Panc1 (cell line): ENCODE results near the gene SGPP1. TPM values are rescaled to one million over a fixed set of nuclear protein-coding genes. Genes with fewer than 3 reads are reported as not detected.
"Not testable (repeated sequence)": the region's sequence is repeated elsewhere in the genome, so short reads cannot be mapped to it uniquely, and the experiment has no call there.

ENCODE experiments used
- ATAC-seq: fragments of 200-7000 bp; cut with Tn5 transposase; 2 replicates; pipeline ENCODE4 v1.9.1; 2020; ENCODE audit warnings: mild to moderate bottlenecking, moderate library complexity
- BruUV-seq: library from RNA; stranded (reverse); fragments of 400-500 nt; replicated peaks from 2 replicates; lab custom pipeline; 2021; lab: Mats Ljungman, UMichigan
- CTCF ChIA-PET: fragments of 300-600 bp; sonication (Branson Sonifier 250); formaldehyde crosslinking; loops from one replicate; lab custom pipeline; 2022; ENCODE audit warnings: antibody characterized with exemption; lab: Charles Lee
- POLR2A ChIA-PET: fragments of 300-600 bp; sonication (Branson Sonifier 250); formaldehyde crosslinking; loops from one replicate; lab custom pipeline; 2022; ENCODE audit warnings: antibody characterized with exemption; lab: Charles Lee
- DNase-seq: peaks from one replicate; pipeline ENCODE4 v3.0.0-alpha.2; 2010; ENCODE audit warnings: low read depth, low spot score
- H3K27ac ChIP-seq: 2 replicates; pipeline ENCODE4 v1.5.1; 2011; ENCODE audit warnings: mild to moderate bottlenecking, low read length, inconsistent platforms
- H3K27me3 ChIP-seq: fragments of 200-500 bp; sonication (Bioruptor generic); 2 replicates; pipeline ENCODE4 v1.6.0; 2014; ENCODE audit warnings: low read length, inconsistent platforms; ENCODE audit not compliant: control insufficient read depth, insufficient read depth
- H3K36me3 ChIP-seq: fragments of 200-500 bp; sonication (Bioruptor generic); 2 replicates; pipeline ENCODE4 v1.5.1; 2014; ENCODE audit warnings: inconsistent platforms, mild to moderate bottlenecking, low read length, moderate library complexity; ENCODE audit not compliant: control insufficient read depth, insufficient read depth
- H3K4me1 ChIP-seq: 2 replicates; pipeline ENCODE4 v1.5.1; 2011; ENCODE audit warnings: inconsistent platforms, mild to moderate bottlenecking, low read length, moderate library complexity; ENCODE audit not compliant: control insufficient read depth, insufficient read depth
- H3K4me3 ChIP-seq, 2 experiments: 2 replicates each; pipeline ENCODE4 v1.5.1; 2011 to 2012; ENCODE audit warnings: low read depth in 2 of 2, low read length in 2 of 2, mild to moderate bottlenecking in 2 of 2, inconsistent platforms in 1 of 2, moderate library complexity in 1 of 2
- H3K9me3 ChIP-seq: fragments of 200-500 bp; sonication (Bioruptor generic); 2 replicates; pipeline ENCODE4 v1.5.1; 2014; ENCODE audit warnings: low read depth, mild to moderate bottlenecking, inconsistent platforms, low read length, moderate library complexity; ENCODE audit not compliant: control insufficient read depth, insufficient read depth
- POLR2AphosphoS5 ChIP-seq: IDR thresholded peaks from 2 replicates; pipeline ENCODE4 v1.6.1; 2012; ENCODE audit warnings: mild to moderate bottlenecking, low read depth, low read length, moderate library complexity
- SIN3A ChIP-seq: IDR thresholded peaks from 2 replicates; pipeline ENCODE4 v1.6.1; 2012; ENCODE audit warnings: low read depth, mild to moderate bottlenecking, low read length, moderate library complexity, borderline replicate concordance; ENCODE audit not compliant: insufficient read depth
- TCF7L2 ChIP-seq: IDR thresholded peaks from 2 replicates; pipeline ENCODE4 v1.6.1; 2011; ENCODE audit warnings: mild to moderate bottlenecking, low read depth, low read length, inconsistent platforms
- in situ Hi-C: cut with HindIII; loops from 2 replicates; pipeline ENCODE4 v1.10.0; 2016; ENCODE audit warnings: low sequenced_read_pairs, low pct_unique_long_range_greater_than_20kb
- intact Hi-C: fragments of 100-400 bp; cut with micrococcal nuclease; formaldehyde crosslinking; loops from one replicate; pipeline ENCODE4 v1.10.0; 2022; ENCODE audit not compliant: unreplicated experiment
- total RNA-seq: library from RNA; stranded (reverse); gene quantifications from one replicate; pipeline ENCODE4 v1.2.1, GENCODE V29; 2021; ENCODE audit not compliant: unreplicated experiment
- TF ChIP-seq, protein P1 (sequence below): fragments of 450-650 bp; IDR thresholded peaks from 2 replicates; pipeline ENCODE4 v1.5.1; 2017; ENCODE audit warnings: mild to moderate bottlenecking
- TF ChIP-seq, protein P2 (sequence below), 2 experiments: IDR thresholded peaks; 2 replicates each; pipeline ENCODE4 v1.6.1; 2011 to 2012; ENCODE audit warnings: low read depth in 2 of 2, control low read depth in 1 of 2, low read length in 1 of 2, mild to moderate bottlenecking in 1 of 2, moderate library complexity in 1 of 2; ENCODE audit not compliant: insufficient read depth in 1 of 2

Gene SGPP1
- total RNA-seq, 1 experiment from 2014 or later = 30.0 TPM

DNA sequence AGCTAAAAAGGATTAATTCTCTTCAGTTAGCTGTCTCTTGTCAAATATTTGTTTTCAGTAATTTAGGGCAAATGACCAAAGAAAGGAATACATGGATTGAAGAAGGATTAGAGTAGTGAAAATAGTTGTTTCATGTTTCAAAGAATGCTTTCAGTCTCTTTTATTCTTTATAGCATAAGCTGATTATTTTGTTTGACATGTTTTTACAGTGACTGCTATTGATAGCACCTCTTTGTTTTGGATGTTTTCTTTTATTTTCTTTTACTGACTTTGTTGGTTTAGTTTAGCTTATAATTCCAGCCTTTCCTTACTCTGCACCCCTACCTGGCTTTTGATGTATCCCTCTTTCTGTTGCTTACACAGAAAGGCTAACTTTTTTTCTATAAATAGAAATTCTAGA, 29.3 kb upstream of the SGPP1 start:
- CTCF ChIA-PET = no interaction called here
- no peak overlapping the region for H3K4me3 ChIP-seq
- TF ChIP-seq, protein P1, sequence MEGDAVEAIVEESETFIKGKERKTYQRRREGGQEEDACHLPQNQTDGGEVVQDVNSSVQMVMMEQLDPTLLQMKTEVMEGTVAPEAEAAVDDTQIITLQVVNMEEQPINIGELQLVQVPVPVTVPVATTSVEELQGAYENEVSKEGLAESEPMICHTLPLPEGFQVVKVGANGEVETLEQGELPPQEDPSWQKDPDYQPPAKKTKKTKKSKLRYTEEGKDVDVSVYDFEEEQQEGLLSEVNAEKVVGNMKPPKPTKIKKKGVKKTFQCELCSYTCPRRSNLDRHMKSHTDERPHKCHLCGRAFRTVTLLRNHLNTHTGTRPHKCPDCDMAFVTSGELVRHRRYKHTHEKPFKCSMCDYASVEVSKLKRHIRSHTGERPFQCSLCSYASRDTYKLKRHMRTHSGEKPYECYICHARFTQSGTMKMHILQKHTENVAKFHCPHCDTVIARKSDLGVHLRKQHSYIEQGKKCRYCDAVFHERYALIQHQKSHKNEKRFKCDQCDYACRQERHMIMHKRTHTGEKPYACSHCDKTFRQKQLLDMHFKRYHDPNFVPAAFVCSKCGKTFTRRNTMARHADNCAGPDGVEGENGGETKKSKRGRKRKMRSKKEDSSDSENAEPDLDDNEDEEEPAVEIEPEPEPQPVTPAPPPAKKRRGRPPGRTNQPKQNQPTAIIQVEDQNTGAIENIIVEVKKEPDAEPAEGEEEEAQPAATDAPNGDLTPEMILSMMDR = no peak
- TF ChIP-seq, protein P2, sequence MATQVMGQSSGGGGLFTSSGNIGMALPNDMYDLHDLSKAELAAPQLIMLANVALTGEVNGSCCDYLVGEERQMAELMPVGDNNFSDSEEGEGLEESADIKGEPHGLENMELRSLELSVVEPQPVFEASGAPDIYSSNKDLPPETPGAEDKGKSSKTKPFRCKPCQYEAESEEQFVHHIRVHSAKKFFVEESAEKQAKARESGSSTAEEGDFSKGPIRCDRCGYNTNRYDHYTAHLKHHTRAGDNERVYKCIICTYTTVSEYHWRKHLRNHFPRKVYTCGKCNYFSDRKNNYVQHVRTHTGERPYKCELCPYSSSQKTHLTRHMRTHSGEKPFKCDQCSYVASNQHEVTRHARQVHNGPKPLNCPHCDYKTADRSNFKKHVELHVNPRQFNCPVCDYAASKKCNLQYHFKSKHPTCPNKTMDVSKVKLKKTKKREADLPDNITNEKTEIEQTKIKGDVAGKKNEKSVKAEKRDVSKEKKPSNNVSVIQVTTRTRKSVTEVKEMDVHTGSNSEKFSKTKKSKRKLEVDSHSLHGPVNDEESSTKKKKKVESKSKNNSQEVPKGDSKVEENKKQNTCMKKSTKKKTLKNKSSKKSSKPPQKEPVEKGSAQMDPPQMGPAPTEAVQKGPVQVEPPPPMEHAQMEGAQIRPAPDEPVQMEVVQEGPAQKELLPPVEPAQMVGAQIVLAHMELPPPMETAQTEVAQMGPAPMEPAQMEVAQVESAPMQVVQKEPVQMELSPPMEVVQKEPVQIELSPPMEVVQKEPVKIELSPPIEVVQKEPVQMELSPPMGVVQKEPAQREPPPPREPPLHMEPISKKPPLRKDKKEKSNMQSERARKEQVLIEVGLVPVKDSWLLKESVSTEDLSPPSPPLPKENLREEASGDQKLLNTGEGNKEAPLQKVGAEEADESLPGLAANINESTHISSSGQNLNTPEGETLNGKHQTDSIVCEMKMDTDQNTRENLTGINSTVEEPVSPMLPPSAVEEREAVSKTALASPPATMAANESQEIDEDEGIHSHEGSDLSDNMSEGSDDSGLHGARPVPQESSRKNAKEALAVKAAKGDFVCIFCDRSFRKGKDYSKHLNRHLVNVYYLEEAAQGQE (IDR thresholded peaks at IDR 0.05; ENCODE audit: insufficient read depth in 1 of 2, low read depth in 2 of 2, low read length in 1 of 2) = no peak
- TF ChIP-seq SIN3A (no peak), TCF7L2 (no peak), POLR2AphosphoS5 (no peak)
- intact Hi-C loops (no loop called here), in situ Hi-C loops (no loop called here)
- no peak for DNase-seq
- H3K4me1 ChIP-seq = no peaks in the 10 kb centered on the region
- POLR2A ChIA-PET = no interaction called here
- BruUV-seq = no TSS peak
- no peak overlapping the region for H3K27ac ChIP-seq
- no peaks in the 10 kb centered on the region for H3K36me3 ChIP-seq
- no peaks in the 10 kb centered on the region for H3K27me3 ChIP-seq
- no peaks in the 10 kb centered on the region for H3K9me3 ChIP-seq
- no peak for ATAC-seq

DNA sequence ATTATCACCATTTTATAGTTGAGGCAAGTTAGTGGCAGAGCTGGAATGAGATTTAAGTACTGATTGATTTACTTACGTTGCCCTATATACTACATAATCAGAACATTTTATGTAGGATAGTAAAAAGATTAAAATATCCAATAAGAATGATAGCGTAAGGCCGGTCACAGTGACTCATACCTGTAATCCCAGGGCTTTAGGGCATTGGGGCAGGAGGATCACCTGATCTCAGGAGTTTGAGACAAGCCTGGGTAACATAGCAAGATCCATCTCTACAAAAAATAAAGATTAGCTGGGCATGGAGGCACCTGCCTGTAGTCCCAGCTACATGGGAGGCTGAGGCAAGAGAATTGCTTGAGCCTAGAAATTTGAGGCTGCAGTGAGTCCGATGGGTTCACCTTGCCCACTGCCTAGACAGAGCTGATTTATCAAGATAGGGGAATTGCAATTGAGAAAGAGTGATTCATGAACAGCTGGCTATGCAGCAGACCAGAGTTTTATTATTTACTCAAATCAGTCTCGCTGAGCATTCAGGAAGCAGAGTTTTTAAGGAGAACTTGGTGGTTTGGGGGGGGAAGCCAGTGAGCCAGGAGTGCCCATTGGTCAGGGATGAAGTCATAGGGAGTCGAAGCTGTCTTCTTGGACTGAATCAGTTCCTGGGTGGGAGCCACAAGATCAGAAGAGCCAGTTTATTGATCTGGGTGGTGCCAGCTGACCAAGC, 24.7 kb upstream of the SGPP1 start:
- Histone ChIP-seq H3K4me1 (no peaks in the 10 kb centered on the region; the same call in 1 of the 2 replicates), H3K27ac (no peak overlapping the region), H3K36me3 (no peaks in the 10 kb centered on the region), H3K27me3 (no peaks in the 10 kb centered on the region), H3K9me3 (no peaks in the 10 kb centered on the region), H3K4me3 (no peak overlapping the region)
- no peak for ATAC-seq
- in situ Hi-C loops (no loop called here), intact Hi-C loops (no loop called here)
- BruUV-seq = no TSS peak
- POLR2A ChIA-PET = interaction anchor here (0.7 kb wide), 1 partner anchor 266 kb away, joined by 4 read pairs; no protein-coding TSS in a partner anchor
- TF ChIP-seq, protein P1 = no peak
- TF ChIP-seq POLR2AphosphoS5 = no peak
- TF ChIP-seq SIN3A = no peak
- TF ChIP-seq, protein P2 (IDR thresholded peaks at IDR 0.05; ENCODE audit: insufficient read depth in 1 of 2, low read depth in 2 of 2, low read length in 1 of 2) = no peak
- TF ChIP-seq TCF7L2 = no peak
- DNase-seq = no peak
- CTCF ChIA-PET = no interaction called here

DNA sequence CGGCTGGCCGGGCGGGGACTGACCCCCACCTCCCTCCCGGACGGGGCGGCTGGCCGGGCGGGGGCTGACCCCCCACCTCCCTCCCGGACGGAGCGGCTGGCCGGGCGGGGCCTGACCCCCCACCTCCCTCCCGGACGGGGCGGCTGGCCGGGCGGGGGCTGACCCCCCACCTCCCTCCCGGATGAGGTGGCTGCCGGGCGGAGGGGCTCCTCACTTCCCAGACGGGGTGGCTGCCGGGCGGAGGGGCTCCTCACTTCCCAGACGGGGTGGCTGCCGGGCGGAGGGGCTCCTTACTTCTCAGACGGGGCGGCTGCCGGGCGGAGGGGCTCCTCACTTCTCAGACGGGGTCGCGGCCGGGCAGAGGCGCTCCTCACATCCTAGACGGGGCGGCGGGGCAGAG, 23.2 kb upstream of the SGPP1 start:
- H3K27me3 ChIP-seq, H3K36me3 ChIP-seq, intact Hi-C loops, CTCF ChIA-PET, BruUV-seq, POLR2A ChIA-PET, in situ Hi-C loops, H3K9me3 ChIP-seq, H3K4me1 ChIP-seq, H3K4me3 ChIP-seq, DNase-seq, ATAC-seq, H3K27ac ChIP-seq: not testable (repeated sequence)
